Measurements from ENCODE around the gene EXOSC3. TPM values are rescaled to one million over a fixed set of nuclear protein-coding genes. Genes with fewer than 3 reads are reported as not detected.
"Not testable (repeated sequence)": the region's sequence is repeated elsewhere in the genome, so short reads cannot be mapped to it uniquely, and the experiment has no call there.

Gene EXOSC3
- total RNA-seq, 1 donor from 2014 or later: 76.6 TPM

DNA sequence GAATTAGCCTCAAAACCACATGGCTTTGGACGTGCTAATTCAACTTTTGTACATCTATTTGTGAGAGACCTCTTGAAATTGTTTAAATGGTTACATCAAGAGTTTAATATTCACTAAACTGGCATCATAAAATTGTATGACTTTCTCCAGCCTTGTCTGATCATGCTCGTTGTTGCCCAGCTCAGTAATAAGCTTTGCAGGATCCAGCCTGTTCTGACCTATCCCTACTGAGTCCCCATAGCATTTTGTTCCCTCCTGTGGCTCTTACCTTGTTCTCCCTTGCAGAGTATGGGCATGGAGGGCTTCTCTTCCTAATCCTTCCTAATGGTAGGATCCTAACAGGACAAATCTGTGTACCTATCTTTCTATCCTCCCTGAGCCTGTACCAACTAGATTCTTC lies 6.3 kb downstream of the EXOSC3 start:
- intact Hi-C loops (cut with micrococcal nuclease): no loop called here

DNA sequence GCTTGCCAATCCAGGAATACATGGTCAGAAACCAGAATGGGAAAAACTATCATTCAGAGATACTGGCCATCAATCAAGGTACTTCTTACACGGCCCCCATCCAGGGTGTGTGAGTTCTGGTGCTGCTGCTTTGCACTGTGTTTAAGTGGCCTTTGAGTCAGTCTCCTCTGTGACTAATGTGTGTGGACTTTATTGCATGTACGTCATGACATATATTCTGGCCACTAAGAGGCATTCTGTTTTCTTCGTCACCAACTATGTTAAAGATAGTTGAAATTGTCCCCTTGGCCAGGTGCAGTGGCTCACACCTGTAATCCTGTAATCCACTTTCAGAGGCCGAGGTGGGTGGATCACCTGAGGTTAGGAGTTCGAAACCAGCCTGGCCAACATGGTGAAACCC lies 8.5 kb downstream of the EXOSC3 start:
- intact Hi-C loops (cut with micrococcal nuclease): no loop called here

DNA sequence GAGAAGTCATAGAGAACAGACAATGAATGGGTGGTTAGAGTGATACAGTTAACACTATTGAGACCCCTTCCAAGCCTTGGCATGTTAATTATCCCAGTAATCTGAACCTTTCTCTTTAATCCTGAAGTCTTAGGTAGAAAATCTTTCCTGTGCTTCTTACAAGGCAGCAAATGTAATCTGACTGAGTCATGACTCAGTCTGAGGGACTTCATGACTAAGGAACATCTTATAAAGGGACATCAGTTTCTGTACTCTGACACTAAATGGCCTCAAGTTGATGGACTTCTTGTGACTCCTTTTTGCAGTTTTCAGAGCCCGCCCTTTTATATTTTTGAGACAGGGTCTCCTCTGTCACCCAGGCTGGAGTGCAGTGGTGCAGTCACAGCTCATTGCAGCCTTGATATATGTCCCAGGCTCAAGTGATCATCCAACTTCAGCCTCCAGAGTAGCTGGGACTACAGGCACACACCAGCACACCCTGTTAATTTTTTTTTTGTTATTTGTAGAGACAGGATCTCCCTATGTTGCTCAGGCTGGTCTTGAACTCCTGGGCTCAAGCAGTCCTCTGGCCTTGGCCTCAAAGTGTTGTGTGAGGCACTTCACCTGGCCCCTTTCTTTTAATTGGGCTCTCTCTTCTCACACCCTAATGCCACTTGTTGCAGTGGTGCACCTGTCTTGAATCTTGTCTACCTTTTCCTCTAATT lies 9.5 kb downstream of the EXOSC3 start:
- intact Hi-C loops (cut with micrococcal nuclease): no loop called here

DNA sequence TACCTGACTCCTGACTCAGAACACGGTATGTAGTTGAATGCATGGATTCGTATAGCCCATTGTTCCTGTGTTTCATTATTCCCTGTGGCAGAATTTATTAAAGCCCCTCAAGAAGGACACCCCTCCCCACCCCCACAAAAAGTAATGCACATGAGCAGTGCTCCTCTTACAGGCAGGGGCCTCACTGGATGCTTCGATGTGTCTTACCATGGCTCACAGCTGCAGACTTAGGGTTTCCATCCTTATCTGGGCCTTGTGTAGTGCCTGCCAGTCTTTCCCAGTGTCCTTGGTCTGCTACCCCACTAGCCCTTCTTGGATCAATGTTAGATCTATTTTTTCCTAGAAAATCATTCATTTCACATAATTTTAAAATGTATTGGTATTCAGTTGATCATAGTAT lies 14.9 kb downstream of the EXOSC3 start:
- intact Hi-C loops (cut with micrococcal nuclease): no loop called here

DNA sequence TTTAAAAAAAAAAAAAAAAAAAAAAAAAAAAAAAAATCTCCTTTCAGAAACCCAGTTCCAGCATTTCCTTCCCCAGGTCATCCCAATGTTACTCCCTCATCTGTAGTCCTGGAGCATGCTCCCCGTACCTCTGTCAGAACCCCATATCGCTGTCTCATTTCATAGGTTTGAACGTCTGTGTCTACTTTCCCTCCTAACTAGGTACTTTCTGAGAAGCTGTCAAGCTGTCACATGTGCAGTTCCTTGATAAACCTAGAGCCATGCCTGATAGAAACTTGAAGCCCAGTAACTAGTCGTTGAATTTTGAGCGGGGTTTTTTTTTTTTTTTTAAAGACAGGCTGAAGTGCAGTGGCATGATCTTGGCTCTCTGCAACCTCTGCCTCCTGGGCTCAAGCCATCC lies 15.6 kb downstream of the EXOSC3 start:
- intact Hi-C loops (cut with micrococcal nuclease): no loop called here

DNA sequence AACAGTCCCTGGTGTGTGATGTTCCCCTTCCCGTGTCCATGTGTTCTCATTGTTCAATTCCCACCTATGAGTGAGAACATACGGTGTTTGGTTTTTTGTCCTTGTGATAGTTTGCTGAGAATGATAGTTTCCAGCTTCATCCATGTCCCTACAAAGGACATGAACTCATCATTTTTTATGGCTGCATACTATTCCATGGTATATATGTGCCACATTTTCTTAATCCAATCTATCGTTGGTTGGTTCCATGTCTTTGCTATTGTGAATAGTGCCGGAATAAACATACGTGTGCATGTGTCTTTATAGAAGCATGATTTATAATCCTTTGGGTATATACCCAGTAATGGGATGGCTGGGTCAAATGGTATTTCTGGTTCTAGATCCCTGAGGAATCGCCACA lies 19.6 kb downstream of the EXOSC3 start:
- intact Hi-C loops (cut with micrococcal nuclease): not testable (repeated sequence)

DNA sequence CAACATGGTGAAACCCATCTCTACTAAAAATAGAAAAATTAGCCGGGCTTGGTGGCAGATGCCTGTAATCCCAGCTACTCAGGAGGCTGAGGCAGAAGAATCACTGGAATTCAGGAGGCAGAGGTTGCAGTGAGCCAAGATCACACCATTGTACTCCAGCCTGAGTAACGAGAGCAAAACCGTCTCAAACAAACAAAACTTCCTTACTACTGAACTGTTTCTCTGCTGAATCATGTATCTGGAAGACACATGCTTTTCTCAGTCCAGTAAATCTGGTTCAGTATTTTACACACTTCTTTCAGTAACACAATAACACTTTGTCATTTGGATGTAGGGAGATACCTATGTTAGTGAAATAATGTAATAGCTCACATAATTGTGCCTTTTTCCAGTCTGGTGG lies 23.4 kb downstream of the EXOSC3 start:
- intact Hi-C loops (cut with micrococcal nuclease): no loop called here

DNA sequence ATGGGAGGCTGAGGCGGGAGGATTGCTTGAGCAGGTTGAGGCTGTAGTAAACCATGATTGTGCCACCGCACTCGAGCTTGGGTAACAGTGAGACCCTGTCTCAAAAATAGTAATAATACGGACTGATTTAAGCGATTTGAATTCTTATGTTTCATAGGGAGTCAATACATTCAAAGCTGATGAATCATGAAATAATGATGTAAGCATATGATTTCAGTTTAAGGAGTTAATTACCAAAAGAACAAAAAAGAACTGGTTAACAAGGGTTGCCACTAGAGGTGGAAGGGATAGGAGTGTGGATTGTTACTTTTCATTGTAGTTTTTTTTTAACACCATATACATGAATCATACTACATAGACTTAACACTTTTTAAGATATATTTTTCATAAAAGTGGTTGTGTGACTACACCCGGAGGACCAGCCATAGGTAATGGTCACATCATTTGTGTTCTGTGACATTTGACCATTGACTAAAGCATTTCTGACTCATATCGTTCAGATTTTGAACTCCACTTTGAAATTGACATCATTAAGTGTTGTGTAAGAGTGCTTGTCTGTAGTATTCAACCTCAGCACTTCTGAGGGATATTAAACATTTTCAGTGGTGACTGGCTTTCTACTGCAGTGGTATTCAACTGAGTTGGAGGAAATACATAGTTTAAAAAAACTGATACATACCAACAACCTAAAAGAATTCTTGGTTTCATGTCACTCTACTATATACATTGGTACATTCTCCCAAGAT lies 24.3 kb downstream of the EXOSC3 start:
- intact Hi-C loops (cut with micrococcal nuclease): no loop called here

DNA sequence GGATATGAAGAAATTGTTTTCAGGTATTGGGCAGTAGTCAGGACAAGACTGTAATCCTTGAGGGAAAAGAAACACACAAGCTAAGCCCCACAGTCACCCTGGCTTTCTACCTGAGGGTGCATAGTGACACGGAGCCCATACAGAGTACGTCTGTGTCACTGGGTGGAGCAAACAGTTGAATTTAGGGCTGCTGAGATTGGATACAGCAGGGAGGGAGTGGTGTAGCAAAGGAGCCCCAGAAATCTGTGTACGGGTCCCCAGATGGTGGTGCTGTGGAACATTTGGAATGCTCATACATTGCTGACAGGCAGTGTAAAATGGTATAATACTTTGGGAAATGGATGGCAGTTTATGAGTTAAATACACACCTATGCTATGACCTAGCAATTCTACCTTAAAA lies 26.1 kb downstream of the EXOSC3 start:
- intact Hi-C loops (cut with micrococcal nuclease): no loop called here

DNA sequence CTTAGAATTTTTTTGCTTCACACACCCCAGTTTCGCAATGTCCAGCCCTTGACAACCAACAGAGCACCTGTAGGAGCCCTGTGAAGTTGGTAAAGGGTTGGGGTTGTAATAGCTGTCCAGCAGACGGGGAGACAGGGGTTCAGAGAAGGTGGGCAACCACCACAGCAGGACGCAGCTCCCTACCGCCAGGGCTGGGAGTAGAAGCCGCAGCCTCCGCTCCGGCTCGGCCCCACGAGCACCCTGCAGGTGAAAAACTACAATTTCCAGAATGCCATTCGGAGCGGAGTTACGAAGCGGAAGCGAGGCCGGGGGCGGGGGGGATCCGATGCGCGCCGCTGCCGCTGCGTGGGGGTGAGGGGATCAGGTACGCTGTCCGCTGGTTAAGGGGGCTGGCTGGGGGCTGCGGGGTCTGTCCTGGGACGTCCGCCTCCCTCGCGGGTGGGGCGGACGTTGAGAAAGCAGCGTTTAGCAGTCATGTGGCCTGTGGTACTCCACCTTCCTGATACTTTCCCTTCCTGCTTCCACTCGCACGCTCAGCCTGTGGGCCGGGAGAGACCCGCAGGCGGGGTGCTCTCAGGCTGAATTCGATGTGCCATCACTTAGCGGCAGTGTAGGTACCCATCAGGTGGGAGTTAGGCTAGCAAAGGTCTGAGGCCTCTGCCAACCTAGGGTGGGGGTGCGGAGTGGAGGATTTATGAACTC lies 31.2 kb downstream of the EXOSC3 start, which contains the start of gene TRMT10B:
TSS of gene TRMT10B (plus strand) at position 317 of the 702 bp plus-strand sequence. CDS start 8,127 bp downstream, outside the sequence.
- intact Hi-C loops (cut with micrococcal nuclease): loop anchor here (1.0 to 5.0 kb wide), 5 partner anchors 32 to 286 kb away; partner anchors contain the start of genes DCAF10, EXOSC3, SLC25A51 and TOMM5

DNA sequence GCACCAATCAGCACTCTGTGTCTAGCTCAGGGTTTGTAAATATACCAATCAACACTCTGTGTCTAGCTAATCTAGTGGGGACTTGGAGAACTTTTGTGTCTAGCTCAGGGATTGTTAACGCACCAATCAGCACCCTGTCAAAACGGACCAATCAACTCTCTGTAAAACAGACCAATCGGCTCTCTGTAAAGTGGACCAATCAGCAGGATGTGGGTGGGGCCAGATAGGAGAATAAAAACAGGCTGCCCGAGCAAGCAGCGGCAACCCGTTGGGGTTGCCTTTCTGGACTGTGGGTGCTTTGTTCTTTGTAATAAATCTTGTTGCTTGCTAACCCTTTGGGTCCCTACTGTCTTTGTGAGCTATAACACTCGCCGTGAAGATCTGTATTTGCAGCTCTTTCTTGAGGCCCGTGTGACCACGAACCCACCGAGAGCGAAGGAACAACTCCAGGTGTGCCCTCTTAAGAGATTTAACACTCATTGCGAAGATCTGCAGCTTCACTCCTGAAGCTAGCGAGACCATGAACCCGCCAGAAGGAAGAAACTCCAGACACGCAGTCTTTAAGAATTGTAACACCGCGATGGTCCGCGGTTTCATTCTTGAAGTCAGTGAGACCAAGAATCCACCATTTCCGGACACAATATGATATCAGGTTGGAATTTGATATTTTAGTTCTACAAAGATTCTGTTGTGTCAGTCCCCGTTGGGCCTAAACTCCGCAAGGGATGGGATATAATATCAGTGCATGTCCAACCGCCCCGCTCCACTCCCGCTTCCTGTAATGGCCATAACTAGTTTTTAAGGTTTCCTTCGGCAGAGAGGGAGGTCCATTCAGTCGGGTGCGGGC lies 32.0 kb downstream of the EXOSC3 start:
- intact Hi-C loops (cut with micrococcal nuclease): loop anchor here (1.0 to 5.0 kb wide), 5 partner anchors 32 to 286 kb away; partner anchors contain the start of genes DCAF10, EXOSC3, SLC25A51 and TOMM5

DNA sequence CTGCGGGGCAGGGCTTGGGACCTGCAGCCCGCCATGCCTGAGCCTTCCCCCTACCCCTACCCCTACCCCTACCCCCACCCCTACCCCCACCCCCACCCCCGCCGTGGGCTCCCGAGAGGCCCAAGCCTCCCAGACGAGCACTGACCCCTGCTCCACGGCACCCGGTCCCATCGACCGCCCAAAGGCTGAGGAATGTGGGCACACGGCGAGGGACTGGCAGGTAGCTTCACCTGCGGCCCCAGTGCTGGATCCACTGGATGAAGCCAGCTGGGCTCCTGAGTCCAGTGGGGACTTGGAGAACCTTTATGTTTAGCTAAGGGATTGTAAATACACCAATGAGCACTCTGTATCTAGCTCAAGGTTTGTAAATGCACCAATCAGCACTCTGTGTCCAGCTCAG lies 32.8 kb downstream of the EXOSC3 start:
- intact Hi-C loops (cut with micrococcal nuclease): loop anchor here (2.0 to 5.0 kb wide), 3 partner anchors 49 to 285 kb away; partner anchors contain the start of genes DCAF10, TOMM5 and ZBTB5

DNA sequence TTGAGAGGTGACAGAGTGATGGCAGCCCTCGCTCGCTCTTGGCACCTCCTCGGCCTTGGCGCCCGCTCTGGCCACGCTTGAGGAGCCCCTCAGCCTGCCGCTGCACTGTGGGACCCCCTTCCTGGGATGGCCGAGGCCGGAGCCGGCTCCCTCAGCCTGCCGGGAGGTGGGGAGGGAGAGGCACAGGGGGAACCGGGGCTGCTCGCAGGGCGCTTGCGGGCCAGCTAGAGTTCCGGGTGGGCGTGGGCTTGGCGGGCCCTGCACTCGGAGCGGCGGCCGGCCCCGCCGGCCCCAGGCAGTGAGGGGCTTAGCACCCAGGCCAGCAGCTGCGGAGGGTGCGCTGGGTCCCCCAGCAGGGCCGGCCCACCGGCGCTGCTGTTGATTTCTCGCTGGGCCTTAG lies 33.2 kb downstream of the EXOSC3 start:
- intact Hi-C loops (cut with micrococcal nuclease): loop anchor here (2.0 to 5.0 kb wide), 3 partner anchors 49 to 284 kb away; partner anchors contain the start of genes DCAF10, TOMM5 and ZBTB5

DNA sequence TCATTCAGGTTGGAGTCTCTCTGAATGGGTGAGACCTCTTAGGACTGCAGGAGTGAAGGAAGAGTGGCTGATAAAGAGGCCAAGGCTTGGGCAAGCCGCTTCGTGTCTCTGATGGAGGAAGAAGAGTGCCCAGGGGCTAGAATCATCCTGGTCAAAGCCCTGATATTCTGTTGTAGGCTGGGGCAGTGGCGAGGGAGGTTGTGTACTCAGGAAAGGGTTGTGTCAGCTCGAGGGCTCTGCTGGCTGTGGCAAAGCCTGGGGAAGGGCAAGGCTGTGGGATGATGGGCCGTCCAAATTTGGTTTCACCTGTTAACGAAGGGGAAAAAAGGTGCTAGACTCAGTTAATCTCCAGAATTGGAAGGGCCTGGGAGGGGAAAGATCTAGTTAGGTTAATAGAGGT lies 33.7 kb downstream of the EXOSC3 start:
- intact Hi-C loops (cut with micrococcal nuclease): loop anchor here (5.0 kb wide), 2 partner anchors 159 to 284 kb away; partner anchors contain the start of genes TOMM5 and ZBTB5

DNA sequence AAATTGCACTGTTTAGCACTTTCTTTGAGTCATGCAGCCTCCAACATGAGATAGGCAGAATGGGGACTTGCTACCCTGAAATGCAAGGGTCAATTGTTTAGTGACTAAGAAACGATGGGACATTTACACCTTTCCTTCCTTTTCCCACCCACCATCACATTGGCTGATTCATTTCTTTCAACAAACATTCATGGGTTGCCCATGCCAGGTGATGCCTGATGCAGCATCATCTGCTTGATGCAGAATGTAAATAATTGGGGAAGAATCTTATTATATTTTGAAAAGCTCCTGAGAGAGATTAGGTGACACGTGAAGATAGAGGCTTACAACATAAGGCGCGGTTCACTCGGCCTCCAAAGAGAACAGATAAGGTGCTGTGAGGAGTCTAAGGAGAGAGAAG lies 35.7 kb downstream of the EXOSC3 start:
- intact Hi-C loops (cut with micrococcal nuclease): loop anchor here (5.0 kb wide), 1 partner anchor 613 kb away; no protein-coding TSS in a partner anchor

DNA sequence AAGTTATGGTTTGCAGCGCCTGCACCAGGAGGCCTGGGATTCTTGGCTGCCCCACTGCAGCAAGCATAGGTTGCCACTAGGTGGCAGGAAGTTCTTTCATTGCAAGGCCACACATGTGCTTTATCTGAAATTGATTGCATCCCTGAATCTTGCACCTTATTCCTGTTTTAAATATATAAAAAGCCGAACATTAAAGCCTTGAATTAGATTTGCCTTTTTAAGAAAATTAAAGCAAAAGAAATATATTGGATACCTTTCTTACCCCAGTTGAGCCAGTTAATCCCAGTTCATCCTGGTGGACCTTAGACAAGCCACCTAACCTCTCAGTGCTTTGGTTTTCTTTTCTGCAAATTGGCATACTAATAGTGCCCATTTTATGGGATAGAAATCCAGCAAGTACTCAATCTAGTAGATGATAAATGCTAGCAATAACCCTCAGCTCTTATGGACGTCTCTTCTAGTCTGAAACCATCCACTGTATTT lies 37.6 kb downstream of the EXOSC3 start:
- intact Hi-C loops (cut with micrococcal nuclease): loop anchor here (5.0 kb wide), 1 partner anchor 615 kb away; no protein-coding TSS in a partner anchor

DNA sequence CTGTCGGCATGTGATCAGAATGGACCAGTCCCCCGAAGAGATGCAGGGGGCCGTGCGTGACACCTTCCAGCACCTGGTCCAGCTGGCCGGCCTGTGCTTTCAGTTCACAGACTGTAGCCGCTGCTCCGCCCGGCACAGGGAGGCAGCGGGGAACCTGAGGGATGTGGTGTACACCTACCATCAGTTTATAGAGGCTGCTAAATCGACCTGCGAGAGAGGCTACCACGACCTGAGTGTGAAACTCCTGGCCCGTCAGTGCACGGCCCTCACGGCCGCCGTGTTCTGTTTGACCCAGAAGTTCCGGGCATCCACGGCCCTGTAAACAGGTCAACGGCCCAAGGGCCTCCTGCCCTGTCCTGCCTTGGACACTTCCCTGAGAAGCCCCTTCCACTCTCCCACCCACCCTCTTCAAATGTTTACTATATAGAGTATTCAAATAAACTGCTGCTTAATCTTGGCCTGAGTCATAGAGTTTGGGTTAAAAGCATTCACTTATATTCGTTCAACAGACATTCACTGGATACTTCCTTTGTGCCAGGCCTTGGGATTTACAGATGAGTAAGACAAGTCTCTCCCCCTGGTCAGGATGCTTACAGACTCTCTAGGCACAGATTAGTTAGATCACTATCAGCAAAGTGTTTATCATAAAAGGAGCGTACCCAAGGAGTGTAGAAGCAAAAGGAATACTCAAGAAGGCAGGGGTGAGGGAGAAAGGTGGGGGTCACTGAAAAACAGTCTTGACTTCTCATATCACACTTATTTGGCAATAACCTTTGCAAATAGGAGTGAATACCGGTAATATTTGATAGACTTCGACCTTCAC lies 38.2 kb downstream of the EXOSC3 start:
- intact Hi-C loops (cut with micrococcal nuclease): loop anchor here (5.0 kb wide), 1 partner anchor 616 kb away; no protein-coding TSS in a partner anchor

DNA sequence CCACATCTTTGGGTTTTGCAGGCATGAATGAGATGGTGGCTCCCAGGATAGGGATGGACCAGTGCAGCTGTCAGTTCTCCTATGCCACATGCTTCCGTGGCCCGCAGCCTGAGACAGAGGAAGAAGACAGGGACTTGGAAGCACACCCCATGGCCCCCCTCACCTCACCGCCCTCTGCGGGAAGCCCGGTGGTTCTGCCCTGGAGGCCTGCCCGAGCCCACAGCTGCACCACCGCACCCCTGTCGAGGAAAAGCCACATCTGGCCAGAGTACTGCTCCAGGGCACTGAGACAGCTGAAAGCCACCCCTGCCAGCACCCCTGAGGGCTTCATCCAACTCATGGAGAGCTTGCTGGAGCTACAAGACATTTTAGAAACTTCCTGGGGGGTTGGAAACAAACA lies 38.9 kb downstream of the EXOSC3 start:
- intact Hi-C loops (cut with micrococcal nuclease): loop anchor here (5.0 kb wide), 1 partner anchor 616 kb away; no protein-coding TSS in a partner anchor

DNA sequence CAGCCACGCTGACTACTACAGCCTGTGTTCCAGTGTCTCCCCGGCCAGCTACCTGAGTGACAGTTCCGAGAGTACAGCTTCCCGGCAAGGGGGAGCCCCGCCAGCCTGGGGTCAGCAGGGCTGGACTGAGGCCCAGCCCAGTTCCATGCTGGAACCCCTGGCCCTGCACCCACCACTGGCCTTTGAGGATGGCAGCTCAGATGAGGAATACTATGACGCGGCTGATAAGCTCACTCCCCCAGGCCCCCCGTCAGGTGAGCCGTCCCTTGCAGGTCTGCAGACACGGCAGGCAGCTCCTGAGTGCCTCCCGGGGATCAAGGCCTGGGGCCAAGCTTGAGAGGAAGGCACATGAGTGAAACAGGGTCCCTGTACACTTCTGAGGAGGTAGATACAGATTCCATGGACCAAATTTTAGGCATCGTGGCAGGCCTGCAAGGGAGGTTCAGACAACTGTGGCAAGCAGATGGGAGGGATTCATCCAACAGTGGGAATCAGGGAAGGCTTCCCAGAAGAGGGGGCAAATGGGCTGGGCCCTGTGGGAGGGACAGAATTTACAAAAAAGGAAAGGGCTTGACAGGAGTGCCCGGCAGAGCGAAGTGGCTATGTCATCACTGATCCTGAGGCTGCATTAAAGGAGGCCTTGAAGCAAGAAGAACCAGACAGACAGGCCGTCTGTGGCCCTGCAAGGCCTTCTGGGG lies 44.1 kb downstream of the EXOSC3 start:
- intact Hi-C loops (cut with micrococcal nuclease): no loop called here

All from T-helper 2 cell treated with Interferon-gamma antibody and Interleukin-4, amounts not matched to agents 100 ng/mL and 5 ng/mL, for 36 hours (primary cell).